Activated CD8-positive, alpha-beta memory T cell treated with anti-CD3 and anti-CD28 coated beads, Interleukin-2, amount 50 U/mL, for 1 hour (primary cell): ENCODE measurements around the gene MAP2K4.
"Not testable (repeated sequence)": the region's sequence is repeated elsewhere in the genome, so short reads cannot be mapped to it uniquely, and the experiment has no call there.

Experiments
- DNase-seq: peaks from one replicate; pipeline ENCODE4 v3.0.0-alpha.2; 2020; ENCODE audit errors: extremely low read depth

MAP2K4 gene

GRCh38 chr17:12140685-12141084 is 120.0 kb downstream of the MAP2K4 start:
- no peak for DNase-seq

DNA sequence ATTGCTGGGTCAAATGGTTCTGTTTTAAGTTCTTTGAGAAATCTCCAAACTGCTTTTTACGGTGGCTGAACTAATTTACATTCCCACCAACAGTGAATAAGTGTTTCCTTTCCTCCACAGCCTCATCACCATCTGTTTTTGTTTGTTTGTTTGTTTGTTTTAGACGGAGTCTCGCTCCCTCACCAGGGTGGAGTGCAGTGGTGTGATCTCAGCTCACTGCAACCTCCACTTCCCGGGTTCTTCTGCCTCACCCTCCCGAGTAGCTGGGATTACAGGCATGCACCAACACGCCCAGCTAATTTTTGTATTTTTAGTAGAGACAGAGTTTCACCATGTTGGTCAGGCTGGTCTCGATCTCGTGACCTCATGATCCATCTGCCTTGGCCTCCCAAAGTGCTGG is 141.5 kb downstream of the MAP2K4 start:
- DNase-seq, result not testable (repeated sequence)

- DNase-seq, result no peak
These were observed 143.4 kb downstream of the MAP2K4 start for GRCh38 chr17:12164085-12164484.

DNA sequence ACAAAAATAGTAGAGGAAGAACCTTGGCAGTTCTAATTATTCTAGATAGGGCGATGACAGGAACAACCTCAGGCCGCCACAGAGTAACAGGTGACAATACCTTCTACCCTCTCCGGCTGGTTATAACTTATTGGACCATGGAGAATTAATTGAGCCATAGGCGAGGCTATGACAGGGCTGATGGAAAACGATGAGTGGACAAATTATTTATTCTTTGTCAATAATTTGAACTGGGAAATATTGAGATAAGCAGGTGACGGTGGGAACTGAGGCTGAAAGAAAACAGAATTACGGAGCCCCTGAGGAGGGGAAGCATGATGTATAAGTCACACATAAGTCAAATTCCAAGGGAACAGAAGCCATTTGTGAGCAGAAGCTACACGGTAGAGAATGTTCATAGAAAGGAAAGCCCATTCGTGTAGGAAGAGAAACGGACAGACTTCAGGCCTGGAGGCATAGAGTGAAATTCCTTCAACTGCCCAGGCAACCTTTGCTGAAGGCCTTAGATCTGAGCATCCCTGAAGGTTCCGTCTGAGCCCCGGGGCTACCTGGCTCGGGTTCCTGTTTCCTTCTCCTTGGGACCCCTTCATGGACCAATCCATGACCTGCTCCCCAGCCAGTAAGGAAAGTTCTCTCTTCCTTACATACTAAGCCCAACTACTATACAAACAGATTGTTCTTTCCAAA is 158.1 kb downstream of the MAP2K4 start:
- no peak for DNase-seq

- no peak for DNase-seq
These were observed 160.1 kb downstream of the MAP2K4 start for GRCh38 chr17:12180644-12181261.

DNA sequence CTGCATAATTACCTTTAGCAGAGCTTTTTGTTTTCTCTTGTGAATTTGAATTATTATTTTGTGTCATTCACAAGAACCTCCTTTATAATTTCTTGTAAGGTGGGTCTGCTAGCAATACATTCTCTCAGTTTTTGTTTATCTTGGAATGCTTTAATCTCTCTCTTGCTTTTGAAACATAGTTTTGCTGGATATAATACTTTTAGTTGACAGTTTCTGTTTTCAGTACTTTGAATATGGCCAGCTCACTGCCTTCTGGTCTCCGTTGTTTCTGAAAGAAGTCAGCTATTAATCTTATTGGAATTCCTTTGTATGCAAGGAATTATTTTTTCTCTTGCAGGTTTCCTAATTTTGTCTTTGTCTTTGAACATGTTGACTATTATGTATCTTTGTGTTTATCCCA is 167.0 kb downstream of the MAP2K4 start:
- DNase-seq, result no peak

- DNase-seq, result no peak
These were observed 172.6 kb downstream of the MAP2K4 start for GRCh38 chr17:12193144-12193735.
